H1 (cell line): ENCODE measurements around the gene MRPL54. TPM values are rescaled to one million over a fixed set of nuclear protein-coding genes. Genes with fewer than 3 reads are reported as not detected.

Experiments
- CTCF ChIP-seq, 3 experiments: IDR thresholded peaks; 1 replicate in 2 of 3; 2 replicates in 1 of 3; pipeline versions ENCODE4 v1.5.1 to v1.6.1; 2011; ENCODE audit warnings: low read length in 3 of 3, mild to moderate bottlenecking in 3 of 3, inconsistent platforms in 2 of 3, low read depth in 1 of 3, moderate library complexity in 1 of 3; ENCODE audit not compliant: insufficient read depth in 1 of 3; ENCODE audit errors: control extremely low read depth in 1 of 3
- polyA plus RNA-seq, 7 experiments: library from polyadenylated mRNA; depleted of rRNA in 3 of 7; stranded (reverse) in 5 of 7; unstranded in 2 of 7; fragments of >200 nt in 5 of 7; fragments of 200-250 nt in 2 of 7; gene quantifications; 1 replicate in 5 of 7; 2 replicates in 1 of 7; 4 replicates in 1 of 7; pipeline versions ENCODE4 v1.2.1 to v1.2.3, GENCODE V29; 2011 to 2013; ENCODE audit warnings: missing spikeins in 2 of 7, mixed read lengths in 2 of 7
- total RNA-seq: library from RNA; stranded (reverse); fragmentation: NEBNext Ultra II Directional; extraction: Animal tissue kit (Norgen Biotek cat#: 25700); gene quantifications from 2 replicates; pipeline ENCODE4 v1.2.1, GENCODE V29; 2021

MRPL54 gene
- total and polyA plus RNA-seq, 2 of the 8 experiments (the other 6 are each of a cell fraction or from before 2014, with no cell fraction given) = 63.8 to 72.8 TPM

GRCh38 chr19:3740431-3740830 is 22.1 kb upstream of the MRPL54 start (continued):
- no peak for TF ChIP-seq CTCF (IDR thresholded peaks at IDR 0.05; ENCODE audit: control extremely low read depth in 1 of 3, insufficient read depth in 1 of 3, low read depth in 1 of 3, low read length in 3 of 3)
